OCI-LY7 (cell line): ENCODE results near the gene LIN7A. TPM values are rescaled to one million over a fixed set of nuclear protein-coding genes. Genes with fewer than 3 reads are reported as not detected.

ENCODE experiments used
- BruUV-seq: library from RNA; stranded (reverse); fragments of 400-500 nt; replicated peaks from 2 replicates; lab custom pipeline; 2021; lab: Mats Ljungman, UMichigan
- CTCF ChIA-PET: fragments of 300-600 bp; sonication (Branson Sonifier 250); formaldehyde crosslinking; loops from one replicate; lab custom pipeline; 2022; ENCODE audit warnings: antibody characterized with exemption; ENCODE audit not compliant: unreplicated experiment; lab: Charles Lee
- POLR2A ChIA-PET: fragments of 300-600 bp; sonication (Branson Sonifier 250); formaldehyde crosslinking; loops from one replicate; lab custom pipeline; 2022; ENCODE audit warnings: antibody characterized with exemption; lab: Charles Lee
- DNase-seq: peaks from one replicate; pipeline ENCODE4 v3.0.0-alpha.2; 2015; ENCODE audit warnings: low spot score
- H2AFZ ChIP-seq: fragments of 200-600 bp; sonication (generic), shearing (Covaris generic); 2 replicates; pipeline ENCODE4 v1.6.1; 2014; ENCODE audit warnings: mild to moderate bottlenecking, antibody characterized with exemption, low read length, moderate library complexity
- H3K27ac ChIP-seq: fragments of 200-600 bp; sonication (generic); 2 replicates; pipeline ENCODE4 v1.5.1; 2014; ENCODE audit warnings: mixed run types, low read depth, mild to moderate bottlenecking, moderate library complexity, low read length, inconsistent platforms; ENCODE audit not compliant: poor library complexity, severe bottlenecking
- H3K36me3 ChIP-seq: fragments of 200-600 bp; sonication (generic); 2 replicates; pipeline ENCODE4 v1.6.1; 2014; ENCODE audit warnings: mild to moderate bottlenecking, antibody characterized with exemption, low read length, moderate library complexity, mixed read lengths; ENCODE audit not compliant: insufficient read depth
- H3K4me1 ChIP-seq: fragments of 200-600 bp; sonication (generic); 2 replicates; pipeline ENCODE4 v1.5.1; 2014; ENCODE audit warnings: mild to moderate bottlenecking, low read length; ENCODE audit not compliant: insufficient read depth, poor library complexity, severe bottlenecking
- H3K4me2 ChIP-seq: fragments of 200-600 bp; sonication (generic); 2 replicates; pipeline ENCODE4 v1.6.1; 2014; ENCODE audit warnings: mild to moderate bottlenecking, low read length
- H3K4me3 ChIP-seq: fragments of 200-600 bp; sonication (generic); 2 replicates; pipeline ENCODE4 v1.5.1; 2014; ENCODE audit warnings: mild to moderate bottlenecking, low read depth, low read length; ENCODE audit not compliant: poor library complexity, severe bottlenecking
- H3K79me2 ChIP-seq: fragments of 200-600 bp; sonication (generic); 2 replicates; pipeline ENCODE4 v1.6.1; 2016; ENCODE audit warnings: low read depth, mild to moderate bottlenecking, low read length, moderate library complexity, mixed read lengths; ENCODE audit not compliant: insufficient read depth
- H3K9me2 ChIP-seq: fragments of 200-600 bp; sonication (generic); 2 replicates; pipeline ENCODE4 v1.6.1; 2016; ENCODE audit warnings: mild to moderate bottlenecking, low read length, mixed read lengths; ENCODE audit not compliant: insufficient read depth
- H3K9me3 ChIP-seq: fragments of 200-600 bp; sonication (generic); 2 replicates; pipeline ENCODE4 v1.6.1; 2014; ENCODE audit warnings: mild to moderate bottlenecking, mixed run types, low read length, mixed read lengths
- H4K20me1 ChIP-seq: fragments of 200-600 bp; sonication (generic); 2 replicates; pipeline ENCODE4 v1.6.1; 2014; ENCODE audit warnings: mild to moderate bottlenecking, antibody characterized with exemption, low read length, moderate library complexity, mixed read lengths; ENCODE audit not compliant: insufficient read depth
- CTCF ChIP-seq: fragments of 200-600 bp; sonication (generic); conservative IDR thresholded peaks from 2 replicates; pipeline ENCODE4 v1.5.1; 2014; ENCODE audit warnings: mild to moderate bottlenecking, antibody characterized with exemption, low read length, moderate library complexity, mixed read lengths
- EZH2phosphoT487 ChIP-seq: fragments of 200-600 bp; sonication (generic); IDR thresholded peaks from 2 replicates; pipeline ENCODE4 v1.6.1; 2018; ENCODE audit warnings: low read depth, borderline replicate concordance, mild to moderate bottlenecking, mixed run types, antibody characterized with exemption, low read length, moderate library complexity, mixed read lengths
- intact Hi-C: fragments of 100-400 bp; cut with micrococcal nuclease; formaldehyde crosslinking; loops from one replicate; pipeline ENCODE4 v1.10.0; 2022; ENCODE audit not compliant: unreplicated experiment
- total RNA-seq, 2 experiments: library from RNA; depleted of rRNA in 1 of 2; stranded (reverse); fragments of >200 nt in 1 of 2; shearing (Covaris generic) in 1 of 2; gene quantifications; 2 replicates each; pipeline ENCODE4 v1.2.3, GENCODE V29; 2014 to 2022

The LIN7A gene
- total RNA-seq, 2 experiments from 2014 or later: 0.61 TPM; not detected in 1

DNA sequence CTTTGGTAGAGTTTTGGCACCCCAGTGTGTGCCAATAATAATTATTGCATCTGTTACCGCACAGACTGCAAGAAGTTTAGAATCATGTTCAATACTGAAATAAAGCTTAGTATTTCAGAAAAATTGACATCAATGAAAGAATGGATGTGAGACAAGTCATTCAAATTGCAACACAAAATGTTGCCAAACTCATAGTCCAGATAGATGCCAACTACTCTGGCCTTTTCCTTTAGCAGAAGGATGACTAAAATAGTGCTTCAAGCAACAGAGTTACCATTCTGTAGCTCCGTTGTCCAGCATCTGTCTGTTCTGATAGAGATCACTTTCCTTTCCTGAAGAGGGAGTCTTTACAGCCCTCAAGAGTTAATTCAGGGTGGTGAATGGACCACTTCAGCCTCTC is 77.5 kb downstream of the LIN7A start:
- H3K36me3 ChIP-seq: no peaks in the 10 kb centered on the region
- no peak overlapping the region for H3K4me3 ChIP-seq
- H2AFZ ChIP-seq: no peak overlapping the region
- no peaks in the 10 kb centered on the region for H3K79me2 ChIP-seq
- ChIA-PET POLR2A (interaction anchor here (0.9 to 1.9 kb wide), 2 partner anchors 14 to 19 kb away, joined by 3 to 6 read pairs; no protein-coding TSS in a partner anchor), CTCF (no interaction called here)
- intact Hi-C loops: no loop called here
- H4K20me1 ChIP-seq: no peaks in the 10 kb centered on the region
- H3K9me2 ChIP-seq: no peaks in the 10 kb centered on the region
- no peak for DNase-seq
- TF ChIP-seq CTCF (no peak), EZH2phosphoT487 (no peak)
- H3K4me1 ChIP-seq: no peaks in the 10 kb centered on the region
- no peaks in the 10 kb centered on the region for H3K9me3 ChIP-seq
- no peak overlapping the region for H3K4me2 ChIP-seq
- no peak overlapping the region for H3K27ac ChIP-seq
- no TSS peak for BruUV-seq

DNA sequence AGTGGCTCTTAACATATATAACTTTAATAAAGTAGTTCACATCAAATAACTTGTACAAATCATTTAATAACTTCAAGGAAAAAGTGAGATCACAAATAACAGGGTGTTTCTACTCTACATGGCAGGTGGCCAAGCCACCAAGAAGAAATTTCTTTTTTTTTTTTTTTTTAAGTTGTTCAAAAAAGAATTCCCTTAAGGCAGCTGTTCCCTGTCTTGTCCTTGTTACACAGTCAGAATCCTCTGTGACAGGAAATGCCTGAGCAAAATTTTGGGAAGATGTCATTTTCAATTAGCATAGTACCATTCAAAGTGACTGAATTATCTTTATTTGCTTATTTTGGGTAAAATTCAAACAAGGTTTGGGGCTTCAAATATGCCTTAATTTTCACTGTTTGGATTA is 79.4 kb downstream of the LIN7A start:
- no peak overlapping the region for H3K4me2 ChIP-seq
- CTCF ChIA-PET: no interaction called here

More for the DNA sequence above, 79.4 kb downstream of the LIN7A start:
- H3K79me2 ChIP-seq: no peaks in the 10 kb centered on the region
- H3K4me3 ChIP-seq: no peak overlapping the region
- POLR2A ChIA-PET: no interaction called here
- no peak for DNase-seq
- no peaks in the 10 kb centered on the region for H3K36me3 ChIP-seq
- H4K20me1 ChIP-seq: no peaks in the 10 kb centered on the region
- BruUV-seq: no TSS peak
- H3K9me2 ChIP-seq: no peaks in the 10 kb centered on the region
- H3K27ac ChIP-seq: no peak overlapping the region
- intact Hi-C loops: no loop called here
- H3K4me1 ChIP-seq: no peaks in the 10 kb centered on the region
- H2AFZ ChIP-seq: no peak overlapping the region
- H3K9me3 ChIP-seq: no peaks in the 10 kb centered on the region
- no peak for TF ChIP-seq EZH2phosphoT487
- no peak for TF ChIP-seq CTCF
